SW 1271 (cell line): ENCODE measurements around the gene AXL.
"Not testable (repeated sequence)": the region's sequence is repeated elsewhere in the genome, so short reads cannot be mapped to it uniquely, and the experiment has no call there.

ENCODE experiments used
- DNase-seq, 2 experiments: peaks; one replicate each; lab custom pipeline; 2025; lab: John Stamatoyannopoulos, UW

Gene AXL

DNA sequence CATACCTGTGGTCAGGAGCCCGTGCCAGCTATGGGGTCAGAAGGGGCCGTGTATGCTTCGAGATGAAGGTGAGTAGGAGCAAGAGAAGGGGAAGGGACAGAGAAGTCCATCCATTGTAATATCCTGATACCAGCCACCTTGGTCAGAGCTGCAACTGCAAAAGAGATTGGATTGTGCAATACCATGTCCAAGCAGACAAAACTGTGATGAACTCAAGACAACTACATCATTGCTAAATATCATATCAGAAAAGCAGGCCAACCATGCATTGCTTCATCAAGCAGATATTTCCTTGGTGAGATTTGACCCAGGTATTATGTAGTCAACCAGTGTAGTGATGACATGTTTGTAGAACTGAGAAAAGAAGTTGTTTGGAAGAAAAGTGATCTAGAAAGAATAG, 57.2 kb downstream of the AXL start:
- no peak for DNase-seq

DNA sequence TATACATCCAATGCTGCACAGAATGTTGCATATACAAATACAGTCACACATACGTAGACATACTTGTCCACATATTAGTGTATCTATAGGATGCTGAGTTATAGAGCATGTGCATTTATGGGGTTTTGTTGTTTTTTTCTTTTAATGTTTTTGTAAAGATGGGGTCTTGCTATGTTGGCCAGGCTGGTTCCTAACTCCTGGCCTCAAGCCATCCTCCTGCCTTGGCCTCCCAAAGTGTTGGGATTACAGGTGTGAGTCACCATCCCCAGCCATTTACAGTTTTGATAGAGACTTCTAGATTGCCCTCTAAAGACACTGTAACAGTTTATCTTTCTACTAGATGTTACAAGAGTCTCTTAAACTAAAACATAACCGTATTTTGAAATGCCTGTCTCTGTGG, 59.5 kb downstream of the AXL start:
- no peak for DNase-seq

DNA sequence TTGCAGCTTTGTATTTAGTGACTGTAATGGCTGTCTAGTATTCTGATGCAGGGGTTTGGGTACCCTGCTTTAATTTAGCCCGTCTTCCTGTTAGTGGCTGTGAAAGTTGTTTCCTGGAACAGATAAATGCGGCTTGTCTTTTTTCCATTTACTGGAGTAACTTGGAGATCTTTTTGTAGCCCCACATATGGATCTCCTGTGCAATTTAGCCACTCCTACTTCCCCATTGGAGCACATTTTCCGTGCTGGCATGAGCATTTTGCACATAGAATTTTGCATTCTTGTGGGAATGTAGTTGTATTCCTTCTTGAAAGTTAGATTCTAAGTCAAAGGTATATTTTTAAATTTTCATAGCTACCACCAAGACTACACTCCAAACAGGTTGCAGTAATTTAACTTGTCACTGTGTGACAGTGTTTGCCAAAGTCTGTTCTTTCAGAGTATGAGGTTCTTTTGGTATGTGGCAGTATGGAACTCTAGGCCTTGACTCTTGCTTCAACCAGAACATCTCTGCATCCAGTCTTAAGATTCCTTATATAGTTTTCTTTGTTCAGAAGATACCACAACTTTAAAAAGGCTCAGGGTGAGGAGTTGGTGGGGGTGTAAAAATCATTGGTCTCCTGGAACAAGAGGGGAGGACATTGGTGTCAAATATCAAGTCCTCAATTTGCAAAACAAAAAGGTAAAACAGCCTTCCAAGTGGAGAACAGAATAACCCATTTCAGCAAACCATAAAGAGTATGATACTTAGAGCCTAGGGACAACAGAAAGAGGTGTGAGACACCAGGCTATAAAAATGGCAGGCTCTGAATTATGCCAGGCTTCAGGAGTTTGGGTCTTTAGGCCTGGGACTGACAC, 69.9 kb downstream of the AXL start:
- DNase-seq: no peak

DNA sequence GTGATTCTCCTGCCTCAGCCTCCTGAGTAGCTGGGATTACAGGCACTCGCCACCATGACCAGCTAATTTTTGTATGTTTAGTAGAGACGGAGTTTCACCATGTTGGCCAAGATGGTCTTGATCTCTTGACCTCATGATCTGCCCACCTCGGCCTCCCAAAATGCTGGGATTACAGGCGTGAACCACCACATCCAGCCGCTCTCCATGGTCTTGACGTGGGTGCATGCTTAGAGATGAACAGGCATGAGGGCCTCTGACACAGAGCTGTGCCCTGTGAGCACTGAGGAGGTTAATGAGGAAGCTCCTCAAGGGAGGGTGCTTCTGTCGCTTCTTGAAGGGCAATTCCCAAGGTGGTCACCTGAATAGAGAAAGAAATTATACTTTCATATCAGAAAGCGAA, 70.8 kb downstream of the AXL start:
- DNase-seq: not testable (repeated sequence)

DNA sequence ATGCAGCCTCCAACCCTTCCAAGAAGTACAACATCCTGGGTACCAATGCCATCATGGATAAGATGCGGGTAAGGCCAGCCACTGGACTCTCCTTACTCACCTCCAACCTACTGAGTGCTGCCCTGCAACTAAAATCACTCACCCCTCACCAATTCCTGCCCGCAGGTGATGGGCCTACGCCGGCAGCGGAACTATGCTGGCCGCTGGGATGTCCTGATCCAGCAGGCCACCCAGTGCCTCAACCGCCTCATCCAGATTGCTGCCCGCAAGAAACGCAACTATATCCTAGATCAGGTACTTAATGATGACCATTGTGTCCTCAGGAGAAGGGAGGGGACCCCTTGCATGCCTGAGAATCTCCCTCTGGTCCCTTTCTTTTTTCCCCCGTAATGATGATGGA, 75.4 kb downstream of the AXL start:
- no peak for DNase-seq

DNA sequence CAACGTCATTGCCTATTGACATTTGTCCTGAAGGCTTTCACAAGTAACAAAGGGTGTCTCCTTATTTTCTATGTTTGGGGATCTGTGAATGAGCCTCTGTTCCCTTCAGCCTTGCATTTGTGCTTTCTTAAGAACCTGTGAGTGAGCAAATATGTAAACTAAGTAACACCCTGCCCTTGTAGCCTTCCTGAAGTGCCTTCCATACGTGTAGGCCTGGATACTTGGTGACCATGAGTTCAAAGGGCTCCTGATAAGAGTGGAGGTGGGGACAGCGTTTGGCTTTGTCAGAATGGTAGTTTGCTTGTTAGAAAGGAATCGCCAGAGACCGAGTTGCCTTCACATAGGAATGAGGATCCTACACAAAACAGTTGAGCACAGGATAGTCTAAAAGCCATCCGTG, 76.5 kb downstream of the AXL start:
- no peak for DNase-seq

DNA sequence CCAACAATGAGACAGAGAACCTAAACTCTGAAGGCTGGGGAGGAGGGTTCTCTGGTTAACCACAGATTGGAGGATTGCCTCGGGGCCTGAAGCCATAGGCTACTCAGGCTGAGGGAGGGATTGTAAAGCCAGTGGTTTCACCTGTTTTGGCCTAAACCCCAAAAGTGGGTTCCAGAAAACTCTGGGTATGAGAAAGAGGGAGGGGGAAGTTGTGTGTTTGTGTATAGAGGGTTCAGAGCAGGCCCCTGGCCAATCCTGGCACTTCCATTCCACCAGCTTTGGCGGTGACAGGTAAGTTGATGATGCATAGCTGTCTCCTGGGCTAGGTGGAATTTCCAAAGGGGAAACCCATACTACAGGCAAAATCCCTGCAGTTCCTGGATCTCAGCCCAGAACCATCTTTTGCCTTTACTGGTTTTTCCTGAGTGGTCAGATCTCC, 77.4 kb downstream of the AXL start:
- no peak for DNase-seq

DNA sequence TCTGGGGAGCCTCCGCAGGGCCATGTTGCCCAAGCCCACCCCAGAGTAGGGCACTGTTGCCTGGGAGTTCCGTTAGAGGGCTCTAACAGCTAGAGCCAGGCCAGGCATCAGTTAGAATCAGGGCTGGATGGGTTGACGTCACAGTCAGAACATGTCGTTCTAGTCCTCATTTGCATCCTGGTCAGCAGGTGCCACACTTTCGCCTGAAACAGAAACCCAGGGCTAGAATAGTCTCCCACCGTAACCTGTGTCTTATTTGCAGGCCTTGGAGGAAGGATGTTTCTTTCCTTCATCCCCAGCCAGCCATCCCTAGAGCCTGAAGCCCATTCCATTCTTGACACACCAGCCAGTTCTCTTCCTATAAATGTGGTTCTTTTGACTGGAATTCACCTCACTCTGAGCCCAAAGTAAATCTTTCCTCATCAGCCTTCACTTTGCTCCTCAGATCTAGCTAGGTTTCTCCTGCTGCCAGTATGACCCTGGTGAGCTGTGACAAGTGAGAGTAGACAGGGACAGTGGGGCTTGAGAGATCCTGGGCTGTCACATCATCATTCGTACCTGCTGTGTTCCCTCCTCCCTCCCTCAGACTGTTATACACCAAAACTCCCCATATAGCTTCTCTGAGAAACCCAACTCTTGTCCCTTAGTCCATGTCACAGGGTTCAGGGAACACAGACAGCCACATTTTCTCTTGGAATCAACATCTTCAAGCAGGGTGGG, 78.8 kb downstream of the AXL start:
- no peak for DNase-seq

DNA sequence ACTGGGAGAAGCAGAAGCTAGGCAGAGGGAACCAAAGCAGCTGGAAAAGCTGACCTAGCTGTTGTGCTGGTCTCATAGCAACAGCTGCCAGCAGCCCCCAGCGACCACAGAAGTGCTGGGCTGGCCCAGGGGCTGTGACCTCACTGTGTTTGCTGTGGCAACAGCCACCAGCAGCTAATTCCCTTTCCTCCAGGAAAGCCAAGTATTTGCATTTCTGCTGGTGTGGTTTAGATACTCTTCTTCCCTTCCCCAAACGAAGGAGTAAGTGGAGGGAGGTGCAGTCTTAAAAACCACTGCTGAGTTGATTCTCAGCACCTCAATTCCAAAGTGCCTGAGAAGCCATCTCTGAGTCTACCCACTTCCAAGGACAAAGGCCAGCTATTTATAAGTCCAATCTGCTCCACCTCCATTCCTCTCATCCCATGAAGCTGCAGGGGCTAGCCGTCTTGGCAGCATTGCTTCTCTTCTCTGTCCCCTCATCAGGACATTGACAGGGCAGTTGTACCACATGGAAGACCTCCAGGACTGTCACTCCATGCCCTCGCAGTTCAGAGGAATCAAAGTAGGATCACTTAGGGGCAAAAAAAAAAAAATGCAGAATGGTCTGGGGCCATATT, 79.4 kb downstream of the AXL start:
- no peak for DNase-seq

DNA sequence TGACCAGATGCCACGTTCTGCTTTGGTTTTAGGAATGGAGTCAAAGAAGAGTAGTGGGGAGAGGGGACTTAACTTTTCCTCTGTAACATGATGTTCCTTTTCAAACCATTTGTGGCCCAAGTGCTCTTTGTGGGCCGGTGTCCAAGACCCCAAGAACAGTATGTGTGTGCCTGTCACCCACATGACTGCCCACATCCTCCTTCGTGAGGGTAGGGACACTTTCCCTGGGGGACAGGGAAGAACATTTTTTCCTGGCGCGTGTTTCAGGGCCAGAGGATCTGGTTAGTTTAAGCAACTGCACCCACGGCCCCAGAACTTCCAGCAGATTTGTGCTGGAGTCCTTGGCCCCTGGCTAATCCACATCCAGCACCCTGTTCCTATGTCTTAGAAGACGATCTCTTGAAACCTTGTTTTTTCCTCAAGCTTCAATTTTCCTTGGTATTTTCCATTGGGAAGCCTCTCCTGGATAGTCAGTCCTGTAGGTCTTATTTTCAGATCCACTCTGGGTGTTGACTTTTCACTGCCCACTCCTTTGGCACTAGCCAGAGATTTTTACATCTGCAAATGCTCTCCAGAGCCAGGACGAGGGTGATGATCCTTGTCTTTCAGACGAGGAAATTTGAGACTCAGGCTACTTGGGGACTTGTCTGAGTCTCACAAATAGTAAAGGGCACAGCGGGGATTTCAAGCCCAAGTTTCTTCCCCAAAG, 80.2 kb downstream of the AXL start:
- DNase-seq: no peak

DNA sequence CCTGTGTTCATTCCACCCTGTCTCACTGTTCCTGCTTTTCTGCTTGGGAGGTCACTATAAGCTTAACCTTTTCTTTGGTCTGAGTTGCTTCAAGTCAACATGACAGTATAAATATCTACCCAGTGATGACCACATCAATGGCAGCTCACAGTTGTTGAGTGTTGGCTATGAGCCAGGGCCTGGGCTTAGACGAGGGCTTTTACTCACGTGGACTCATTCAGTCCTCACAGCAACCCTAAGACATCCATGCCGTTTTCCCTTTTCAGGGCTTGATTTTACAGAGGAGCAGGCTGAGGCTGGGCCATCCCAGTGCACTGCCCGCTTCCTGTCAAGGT, 80.7 kb downstream of the AXL start:
- no peak for DNase-seq

DNA sequence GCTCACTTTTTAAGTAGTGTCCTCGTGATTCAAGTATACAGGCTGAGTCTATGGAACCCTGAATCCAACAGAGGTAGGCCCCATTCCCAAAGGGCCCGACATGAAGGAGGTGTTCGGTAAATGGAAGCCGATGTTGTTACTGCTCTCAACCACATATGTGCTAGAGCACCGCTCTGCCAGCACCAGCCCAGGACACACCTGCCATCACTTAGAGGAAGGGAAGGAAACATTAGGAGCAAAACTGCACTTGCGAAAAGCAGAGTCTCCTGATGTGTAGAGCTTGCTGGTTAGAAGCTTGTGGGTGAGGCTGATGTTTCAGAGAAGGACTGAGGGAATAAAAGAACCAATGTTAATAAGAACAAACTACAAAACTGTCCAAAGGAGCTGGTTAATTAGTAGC, 81.5 kb downstream of the AXL start:
- no peak for DNase-seq

DNA sequence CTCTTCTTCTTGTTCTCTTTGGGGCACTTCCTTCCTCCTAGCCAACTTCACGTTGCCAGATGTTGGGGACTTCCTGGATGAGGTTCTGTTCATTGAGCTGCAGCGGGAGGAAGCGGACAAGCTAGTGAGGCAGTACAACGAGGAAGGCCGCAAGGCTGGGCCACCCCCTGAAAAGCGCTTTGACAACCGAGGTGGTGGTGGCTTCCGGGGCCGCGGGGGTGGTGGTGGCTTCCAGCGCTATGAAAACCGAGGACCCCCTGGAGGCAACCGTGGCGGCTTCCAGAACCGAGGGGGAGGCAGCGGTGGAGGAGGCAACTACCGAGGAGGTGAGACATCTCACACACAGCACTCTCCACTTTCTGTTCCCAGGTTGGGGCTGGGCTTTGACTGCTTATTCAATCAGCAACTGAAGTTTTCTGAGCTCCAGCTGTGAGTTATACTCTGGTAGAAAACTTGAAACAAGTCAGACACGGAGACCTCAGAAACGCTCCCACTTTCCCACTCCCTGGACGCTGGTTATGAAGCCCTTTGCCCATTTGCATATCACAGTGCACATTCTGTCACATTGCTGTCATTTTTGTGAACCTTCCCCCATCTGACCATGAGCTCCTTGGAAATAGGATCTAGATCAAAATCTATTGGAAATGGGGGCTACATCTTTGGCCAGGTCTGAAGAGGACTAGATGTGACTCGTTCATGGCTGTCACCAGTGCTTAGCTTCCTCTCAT, 83.8 kb downstream of the AXL start:
- DNase-seq: no peak

DNA sequence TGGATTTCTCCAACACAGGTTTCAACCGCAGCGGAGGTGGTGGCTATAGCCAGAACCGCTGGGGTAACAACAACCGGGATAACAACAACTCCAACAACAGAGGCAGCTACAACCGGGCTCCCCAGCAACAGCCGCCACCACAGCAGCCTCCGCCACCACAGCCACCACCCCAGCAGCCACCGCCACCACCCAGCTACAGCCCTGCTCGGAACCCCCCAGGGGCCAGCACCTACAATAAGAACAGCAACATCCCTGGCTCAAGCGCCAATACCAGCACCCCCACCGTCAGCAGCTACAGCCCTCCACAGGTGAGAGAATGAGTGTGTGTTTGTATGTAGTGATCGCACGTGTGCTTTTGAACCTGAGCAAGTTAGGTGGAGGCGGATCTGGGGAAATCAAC, 84.9 kb downstream of the AXL start:
- DNase-seq: no peak

DNA sequence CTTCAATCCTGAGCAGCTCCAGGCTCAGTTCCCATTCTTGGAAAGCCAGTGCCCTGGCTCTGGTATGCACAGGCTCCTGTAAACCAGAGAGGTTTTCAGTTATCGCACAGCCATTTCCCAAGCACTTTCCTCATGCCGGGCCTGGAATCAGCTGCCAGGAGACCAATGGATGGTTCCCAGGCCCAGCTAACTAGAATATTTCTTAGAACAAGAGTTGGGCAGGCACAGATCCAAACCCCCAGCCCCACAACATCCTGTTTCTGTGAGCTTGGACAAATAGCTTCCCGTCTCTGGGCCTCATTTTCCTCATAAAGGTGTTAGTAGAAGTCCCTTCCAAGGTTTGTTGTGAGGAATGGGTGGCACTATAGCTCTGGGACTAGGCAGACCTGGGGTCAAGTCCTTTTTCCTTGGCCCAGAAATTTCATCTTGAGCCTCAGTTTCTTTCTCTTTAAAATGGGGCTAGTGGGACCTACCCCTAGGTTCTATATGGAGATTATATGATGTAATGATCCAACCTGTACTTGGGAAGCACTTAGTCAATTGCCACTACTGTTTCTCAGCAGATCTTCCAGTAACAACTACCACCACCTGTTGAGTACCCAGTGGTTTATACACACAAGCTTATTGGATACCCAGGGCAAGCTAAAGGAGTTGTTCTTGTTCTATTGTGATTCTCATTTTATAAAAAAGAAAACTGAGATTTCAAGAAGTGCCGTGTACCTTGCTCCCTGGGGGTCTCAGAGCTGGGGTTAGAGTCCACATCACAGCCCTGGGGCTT, 85.9 kb downstream of the AXL start:
- no peak for DNase-seq

DNA sequence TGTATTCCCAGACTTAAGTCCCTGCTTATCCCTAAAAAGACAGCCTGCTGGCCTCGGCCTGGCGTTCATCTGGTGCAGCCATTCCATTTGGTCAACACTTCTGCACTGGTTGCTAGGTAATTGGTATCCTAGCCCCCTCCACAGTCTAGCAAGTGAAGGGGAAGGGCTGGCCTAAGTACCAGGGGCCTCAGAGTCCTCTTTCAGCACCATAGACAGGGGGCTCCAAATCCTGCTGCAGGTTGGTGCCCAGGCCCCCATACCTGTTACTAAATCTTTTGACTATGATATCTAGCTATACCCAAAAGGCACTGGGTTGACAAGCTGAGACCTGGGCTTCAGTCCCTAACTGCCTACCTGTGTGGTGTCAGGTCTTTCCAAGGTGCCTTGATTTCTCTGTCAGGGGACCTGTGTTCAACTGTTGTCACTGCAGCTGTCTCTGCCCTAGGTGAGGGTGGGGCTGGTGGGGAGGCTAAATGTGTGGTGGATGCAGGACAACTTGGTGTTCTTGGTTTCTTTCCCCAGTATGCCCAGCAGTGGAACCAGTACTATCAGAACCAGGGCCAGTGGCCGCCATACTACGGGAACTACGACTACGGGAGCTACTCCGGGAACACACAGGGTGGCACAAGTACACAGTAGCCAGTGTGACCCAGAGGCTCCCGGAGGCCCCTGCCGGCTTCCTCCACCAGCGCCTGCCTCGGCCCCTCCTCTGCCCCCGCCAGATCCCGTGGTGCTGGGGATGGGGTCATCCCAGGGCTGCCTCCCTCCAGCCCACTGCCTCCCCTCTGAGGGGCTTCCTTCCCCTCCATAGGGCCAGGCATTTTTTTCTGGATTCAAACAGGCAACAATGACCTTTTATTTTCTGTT, 87.1 kb downstream of the AXL start:
- no peak for DNase-seq

DNA sequence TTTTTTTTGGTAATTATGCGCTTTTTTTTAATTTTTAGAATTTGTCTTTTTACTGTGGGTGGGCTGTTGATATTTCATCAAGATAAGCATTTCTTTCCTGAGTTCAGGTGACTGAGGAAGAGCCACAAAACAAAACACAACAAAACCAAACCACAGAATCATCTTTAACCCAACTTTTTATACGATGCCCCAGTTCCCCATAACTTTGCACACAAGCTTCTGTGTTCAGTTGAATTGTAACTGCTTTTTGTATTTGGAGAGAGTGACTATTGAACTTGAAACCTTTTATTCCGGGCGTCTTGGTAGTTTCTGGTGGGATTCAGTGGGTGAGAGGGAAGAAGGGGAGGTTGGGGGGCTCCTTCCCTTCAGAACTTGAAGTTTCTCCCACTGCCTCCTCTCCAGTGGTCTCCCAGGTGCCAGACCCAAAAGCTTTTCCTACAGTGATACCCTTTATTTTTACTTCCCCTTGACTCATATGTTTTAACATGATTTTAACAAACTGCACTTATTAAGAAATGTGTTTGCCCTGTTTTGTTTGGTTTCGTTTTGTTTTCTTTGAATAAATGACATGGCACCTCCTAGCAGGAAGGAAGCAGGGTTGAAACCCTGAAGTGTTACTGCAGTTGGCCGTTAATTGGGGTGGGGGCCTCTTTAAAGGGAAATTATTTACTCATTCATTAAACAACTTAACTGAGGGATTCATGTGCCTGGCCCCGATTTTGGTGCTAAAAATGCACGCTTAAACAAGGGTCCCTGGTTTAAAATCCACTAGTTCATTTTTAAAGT, 88.3 kb downstream of the AXL start:
- no peak for DNase-seq

DNA sequence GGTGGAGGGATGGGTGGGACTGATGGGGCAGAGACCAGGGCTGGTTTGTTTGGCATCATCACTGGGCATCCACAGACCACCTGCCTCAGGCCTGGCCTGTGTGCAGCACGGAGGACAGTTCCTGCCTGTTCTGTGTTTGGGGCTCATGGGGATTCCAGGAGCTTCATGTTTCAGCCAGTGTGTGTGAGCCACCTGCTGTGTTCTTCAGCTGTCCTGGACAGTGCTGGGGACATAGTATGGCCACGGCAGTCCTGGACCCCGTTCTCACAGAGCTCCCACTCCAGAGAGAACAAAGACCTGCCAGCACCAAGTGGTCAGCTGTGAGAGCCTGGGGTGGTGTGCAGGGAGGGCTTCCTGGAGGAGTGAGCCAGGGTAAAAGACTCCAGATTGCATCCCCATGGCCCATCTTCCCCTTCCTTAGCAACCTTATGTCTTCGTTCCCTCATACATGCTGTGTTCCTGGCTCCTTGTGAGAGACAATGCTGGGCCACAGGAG, 89.0 kb downstream of the AXL start:
- DNase-seq: no peak
